HepG2 (cell line): ENCODE results near the gene CUL4B. TPM values are rescaled to one million over a fixed set of nuclear protein-coding genes. Genes with fewer than 3 reads are reported as not detected.

Source experiments
- BHLHE40 ChIP-seq: IDR thresholded peaks from 2 replicates; pipeline ENCODE4 v1.6.1; 2011; ENCODE audit warnings: low read length, improper control_type of control experiment
- EEA1 ChIP-seq: sonication (generic); formaldehyde crosslinking; IDR thresholded peaks from 2 replicates; pipeline ENCODE4 v1.5.1; 2020; ENCODE audit warnings: mild to moderate bottlenecking, missing genetic modification reagents, borderline replicate concordance
- ELF1 ChIP-seq: sonication (generic); formaldehyde crosslinking; IDR thresholded peaks from 2 replicates; pipeline ENCODE4 v1.4.0; 2020; ENCODE audit warnings: missing genetic modification reagents
- ETV5 ChIP-seq: IDR thresholded peaks from 2 replicates; pipeline ENCODE4 v1.6.1; 2018; ENCODE audit warnings: missing biosample characterization, missing genetic modification reagents, inconsistent platforms, borderline replicate concordance
- FOXA3 ChIP-seq: IDR thresholded peaks from 2 replicates; pipeline ENCODE4 v1.6.1; 2016; ENCODE audit warnings: missing genetic modification reagents, missing compliant biosample characterization
- GABPB1 ChIP-seq: IDR thresholded peaks from 2 replicates; pipeline ENCODE4 v1.6.1; 2016; ENCODE audit warnings: mild to moderate bottlenecking, missing genetic modification reagents, moderate library complexity, missing compliant biosample characterization
- HMGA1 ChIP-seq: sonication (generic); formaldehyde crosslinking; conservative IDR thresholded peaks from 2 replicates; pipeline ENCODE4 v1.4.0; 2020; ENCODE audit warnings: missing genetic modification reagents
- IKZF5 ChIP-seq: IDR thresholded peaks from 2 replicates; pipeline ENCODE4 v1.6.1; 2018; ENCODE audit warnings: missing genetic modification reagents, mild to moderate bottlenecking, missing compliant biosample characterization
- JARID2 ChIP-seq: sonication (generic); formaldehyde crosslinking; IDR thresholded peaks from 2 replicates; pipeline ENCODE4 v1.8.1; 2023; ENCODE audit warnings: missing genetic modification reagents, inconsistent platforms; ENCODE audit not compliant: insufficient replicate concordance
- KAT2B ChIP-seq: fragments of 150-350 bp; IDR thresholded peaks from 2 replicates; pipeline ENCODE4 v1.6.1; 2014; ENCODE audit warnings: low read depth, low read length, borderline replicate concordance
- NFKBIZ ChIP-seq: IDR thresholded peaks from 2 replicates; pipeline ENCODE4 v1.6.1; 2018; ENCODE audit warnings: missing genetic modification reagents, missing compliant biosample characterization
- PAXIP1 ChIP-seq: sonication (generic); formaldehyde crosslinking; conservative IDR thresholded peaks from 2 replicates; pipeline ENCODE4 v1.4.0; 2020; ENCODE audit warnings: mild to moderate bottlenecking, missing genetic modification reagents, moderate library complexity
- PHF21A ChIP-seq: sonication (generic); formaldehyde crosslinking; IDR thresholded peaks from 2 replicates; pipeline ENCODE4 v1.5.0; 2020; ENCODE audit warnings: mild to moderate bottlenecking, missing genetic modification reagents
- PHF8 ChIP-seq: sonication (generic); formaldehyde crosslinking; IDR thresholded peaks from 2 replicates; pipeline ENCODE4 v1.5.0; 2020; ENCODE audit warnings: missing genetic modification reagents
- PITX1 ChIP-seq: sonication (generic); formaldehyde crosslinking; IDR thresholded peaks from 2 replicates; pipeline ENCODE4 v1.5.1; 2020; ENCODE audit warnings: mild to moderate bottlenecking, missing genetic modification reagents
- SAP130 ChIP-seq: IDR thresholded peaks from 2 replicates; pipeline ENCODE4 v1.6.1; 2016; ENCODE audit warnings: low read depth
- SOX5 ChIP-seq: IDR thresholded peaks from 2 replicates; pipeline ENCODE4 v1.6.1; 2016; ENCODE audit warnings: borderline replicate concordance
- TBL1XR1 ChIP-seq: fragments of 150-350 bp; IDR thresholded peaks from 2 replicates; pipeline ENCODE4 v1.6.1; 2014; ENCODE audit warnings: borderline replicate concordance, low read length; ENCODE audit not compliant: partially characterized antibody
- TBX2 ChIP-seq: sonication (generic); formaldehyde crosslinking; IDR thresholded peaks from 2 replicates; pipeline ENCODE4 v1.5.0; 2020; ENCODE audit warnings: missing genetic modification reagents, mild to moderate bottlenecking, borderline replicate concordance
- TBX3 ChIP-seq: fragments of 450-650 bp; IDR thresholded peaks from 2 replicates; pipeline ENCODE4 v1.6.1; 2017; ENCODE audit warnings: antibody characterized with exemption, mild to moderate bottlenecking, inconsistent platforms, borderline replicate concordance
- ZBTB33 ChIP-seq: sonication (generic); formaldehyde crosslinking; IDR thresholded peaks from 2 replicates; pipeline ENCODE4 v1.4.0; 2020; ENCODE audit warnings: missing genetic modification reagents
- ZBTB42 ChIP-seq: sonication (generic); formaldehyde crosslinking; IDR thresholded peaks from 2 replicates; pipeline ENCODE4 v1.5.0; 2020; ENCODE audit warnings: mild to moderate bottlenecking, missing genetic modification reagents
- ZFX ChIP-seq: sonication (generic); formaldehyde crosslinking; IDR thresholded peaks from 2 replicates; pipeline ENCODE4 v1.4.0; 2020; ENCODE audit warnings: mild to moderate bottlenecking, low read depth, missing genetic modification reagents, moderate library complexity
- ZNF414 ChIP-seq: sonication (generic); formaldehyde crosslinking; IDR thresholded peaks from 2 replicates; pipeline ENCODE4 v1.5.0; 2020; ENCODE audit warnings: missing genetic modification reagents
- polyA plus RNA-seq, 8 experiments: library from polyadenylated mRNA; depleted of rRNA in 3 of 8; stranded (reverse) in 7 of 8; unstranded in 1 of 8; fragments of >200 nt; fragmentation: Illumina TruSeq in 4 of 8; extraction: Trizol in 4 of 8; gene quantifications; 2 replicates each; pipeline versions ENCODE4 v1.2.1 to v1.2.3, GENCODE V29; 2011 to 2016; ENCODE audit warnings: low read depth in 4 of 8, missing spikeins in 1 of 8, mixed read lengths in 1 of 8; ENCODE audit not compliant: insufficient read depth in 1 of 8
- total RNA-seq, 5 experiments: library from RNA; depleted of rRNA; stranded (reverse); fragments of >200 nt; fragmentation: Illumina TruSeq; extraction: Trizol; gene quantifications; 2 replicates each; pipeline ENCODE4 v1.2.3, GENCODE V29; 2016; ENCODE audit warnings: low read depth in 1 of 5

CUL4B gene
- total and polyA plus RNA-seq, 2 of the 13 experiments (the other 11 are each of a cell fraction or from before 2014, with no cell fraction given), result 21.6 to 28.5 TPM

GRCh38 chrX:120603707-120604360 lies 43.1 kb upstream of the CUL4B start, which contains the start of gene MCTS1 (continued):
- no peak for TF ChIP-seq PAXIP1
- TF ChIP-seq TBX3, result no peak
- TF ChIP-seq PHF21A, result 0 out of 2 replicates have a peak, but pooled peaks have one; percentile 46
- peak; percentile 63; the same call in 1 of the 2 replicates for TF ChIP-seq SAP130
- 0 out of 2 replicates have a peak, but pooled peaks have one; percentile 36 for TF ChIP-seq IKZF5 (CRISPR knock-in tag)
- TF ChIP-seq ETV5 (CRISPR knock-in tag), result peak; percentile 36; the same call in 1 of the 2 replicates
- peak; percentile 68; the same call in 1 of the 2 replicates for TF ChIP-seq ELF1 (CRISPR knock-in tag)
- 0 out of 2 replicates have a peak, but pooled peaks have one; percentile 5 for TF ChIP-seq FOXA3 (CRISPR knock-in tag)
- peak; percentile 46; the same call in 1 of the 2 replicates for TF ChIP-seq SOX5 (CRISPR knock-in tag)
- no peak for TF ChIP-seq ZNF414 (CRISPR knock-in tag)
- no peak for TF ChIP-seq TBX2 (CRISPR knock-in tag)
- no peak for TF ChIP-seq EEA1 (CRISPR knock-in tag)
- no peak for TF ChIP-seq BHLHE40
- TF ChIP-seq KAT2B, result no peak
- no peak for TF ChIP-seq TBL1XR1
- TF ChIP-seq ZBTB33 (CRISPR knock-in tag), result no peak
- no peak for TF ChIP-seq HMGA1 (CRISPR knock-in tag)
- TF ChIP-seq PHF8, result peak; percentile 46; the same call in 1 of the 2 replicates
- TF ChIP-seq PITX1 (CRISPR knock-in tag), result no peak
- TF ChIP-seq ZBTB42 (CRISPR knock-in tag), result no peak
- no peak for TF ChIP-seq JARID2 (CRISPR knock-in tag)
- peak; percentile 32; the same call in 1 of the 2 replicates for TF ChIP-seq ZFX
- peak; percentile 82 for TF ChIP-seq GABPB1 (CRISPR knock-in tag)
- no peak for TF ChIP-seq NFKBIZ (CRISPR knock-in tag)
